HCT116 (cell line): ENCODE measurements around the gene MFRP. TPM values are rescaled to one million over a fixed set of nuclear protein-coding genes. Genes with fewer than 3 reads are reported as not detected.

Source experiments
- ATAC-seq: fragments of 200-7000 bp; cut with Tn5 transposase; 2 replicates; pipeline ENCODE4 v1.9.1; 2020; ENCODE audit warnings: mild to moderate bottlenecking, moderate library complexity
- BruUV-seq: library from RNA; stranded (reverse); fragments of 400-500 nt; replicated peaks from 2 replicates; lab custom pipeline; 2021; lab: Mats Ljungman, UMichigan
- CTCF ChIA-PET: fragments of 300-600 bp; sonication (Branson Sonifier 250); formaldehyde crosslinking; loops from one replicate; lab custom pipeline; 2021; ENCODE audit warnings: antibody characterized with exemption; lab: Charles Lee
- POLR2A ChIA-PET: fragments of 300-600, 350-600 bp; sonication (Branson Sonifier 250); formaldehyde crosslinking; loops from one replicate; lab custom pipeline; 2021; ENCODE audit warnings: antibody characterized with exemption; lab: Charles Lee
- RAD21 ChIA-PET, 2 experiments: fragments of 300-600 bp; sonication (Branson Sonifier 250); formaldehyde crosslinking; loops; one replicate each; lab custom pipeline; 2023; ENCODE audit warnings: low total read pairs in 2 of 2; ENCODE audit not compliant: uncharacterized antibody in 2 of 2, unreplicated experiment in 2 of 2, low non-redundant PET in 1 of 2; lab: Charles Lee
- DNase-seq: peaks from one replicate; pipeline ENCODE4 v3.0.0-alpha.2; 2010; ENCODE audit warnings: low read depth, low spot score
- H2AFZ ChIP-seq: fragments of 200-600 bp; shearing (Covaris generic), sonication (generic); 2 replicates; pipeline ENCODE4 v1.6.1; 2017; ENCODE audit warnings: low read depth, mixed run types, mixed read lengths, antibody characterized with exemption, low read length; ENCODE audit not compliant: poor library complexity, severe bottlenecking
- H3K27ac ChIP-seq: 2 replicates; pipeline ENCODE4 v1.5.1; 2012; ENCODE audit warnings: low read depth, low read length
- H3K27me3 ChIP-seq: fragments of 200-600 bp; sonication (generic); 2 replicates; pipeline ENCODE4 v1.6.1; 2016; ENCODE audit warnings: mixed run types, low read length, mixed read lengths; ENCODE audit not compliant: insufficient read depth
- H3K36me3 ChIP-seq, 2 experiments: fragments of 200-500 bp in 1 of 2; fragments of 200-600 bp in 1 of 2; sonication (Bioruptor generic) in 1 of 2; sonication (generic) in 1 of 2; 2 replicates each; pipeline versions ENCODE4 v1.5.1 to v1.6.1; 2014 to 2016; ENCODE audit warnings: low read length in 2 of 2, inconsistent platforms in 1 of 2, mixed read lengths in 1 of 2, mixed run types in 1 of 2; ENCODE audit not compliant: insufficient read depth in 2 of 2, control insufficient read depth in 1 of 2
- H3K4me1 ChIP-seq, 2 experiments: fragments of 200-600 bp in 1 of 2; sonication (generic) in 1 of 2; 2 replicates each; pipeline versions ENCODE4 v1.5.1 to v1.6.1; 2012 to 2017; ENCODE audit warnings: low read length in 2 of 2, inconsistent platforms in 1 of 2, mild to moderate bottlenecking in 1 of 2, mixed read lengths in 1 of 2, mixed run types in 1 of 2, moderate library complexity in 1 of 2; ENCODE audit not compliant: insufficient read depth in 2 of 2, control insufficient read depth in 1 of 2
- H3K4me2 ChIP-seq: fragments of 200-600 bp; sonication (generic); 2 replicates; pipeline ENCODE4 v1.6.1; 2017; ENCODE audit warnings: mixed run types, low read length, mixed read lengths
- H3K4me3 ChIP-seq, 2 experiments: fragments of 200-600 bp in 1 of 2; sonication (generic) in 1 of 2; replicated peaks in 1 of 2; 2 replicates each; pipeline ENCODE4 v1.5.1; 2011 to 2016; ENCODE audit warnings: low read length in 2 of 2, control low read depth in 1 of 2, low read depth in 1 of 2, mild to moderate bottlenecking in 1 of 2, mixed read lengths in 1 of 2, mixed run types in 1 of 2
- H3K79me2 ChIP-seq: fragments of 200-600 bp; sonication (generic); 2 replicates; pipeline ENCODE4 v1.6.1; 2017; ENCODE audit warnings: mild to moderate bottlenecking, mixed run types, low read length, moderate library complexity, mixed read lengths; ENCODE audit not compliant: insufficient read depth
- H3K9ac ChIP-seq: fragments of 200-600 bp; sonication (generic); 2 replicates; pipeline ENCODE4 v1.6.1; 2016; ENCODE audit warnings: low read length, mixed read lengths
- H3K9me2 ChIP-seq: fragments of 200-600 bp; sonication (generic), shearing (Covaris generic); 2 replicates; pipeline ENCODE4 v1.6.1; 2017; ENCODE audit warnings: mixed run types, mild to moderate bottlenecking, moderate library complexity; ENCODE audit not compliant: insufficient read depth
- H3K9me3 ChIP-seq, 2 experiments: fragments of 200-500 bp in 1 of 2; fragments of 200-600 bp in 1 of 2; sonication (Bioruptor generic) in 1 of 2; sonication (generic) in 1 of 2; 2 replicates each; pipeline ENCODE4 v1.6.1; 2014 to 2017; ENCODE audit warnings: low read length in 2 of 2, mixed read lengths in 2 of 2, inconsistent platforms in 1 of 2, low read depth in 1 of 2, mild to moderate bottlenecking in 1 of 2, mixed run types in 1 of 2, moderate library complexity in 1 of 2; ENCODE audit not compliant: control insufficient read depth in 1 of 2, insufficient read depth in 1 of 2
- H4K20me1 ChIP-seq: fragments of 200-600 bp; sonication (generic), shearing (Covaris generic); 2 replicates; pipeline ENCODE4 v1.6.1; 2017; ENCODE audit warnings: mixed run types, mild to moderate bottlenecking, moderate library complexity; ENCODE audit not compliant: insufficient read depth
- CEBPB ChIP-seq: IDR thresholded peaks from 2 replicates; pipeline ENCODE4 v1.6.1; 2012; ENCODE audit warnings: low read depth
- EZH2 ChIP-seq: fragments of 200-600 bp; sonication (generic); IDR thresholded peaks from 2 replicates; pipeline ENCODE4 v1.6.1; 2017; ENCODE audit warnings: antibody characterized with exemption, mixed run types
- EZH2phosphoT487 ChIP-seq: fragments of 200-600 bp; IDR thresholded peaks from 2 replicates; pipeline ENCODE4 v1.6.1; 2018; ENCODE audit warnings: antibody characterized with exemption, borderline replicate concordance
- POLR2AphosphoS5 ChIP-seq: IDR thresholded peaks from 2 replicates; pipeline ENCODE4 v1.6.1; 2011; ENCODE audit warnings: mild to moderate bottlenecking, low read depth, low read length, moderate library complexity
- RAD21 ChIP-seq: IDR thresholded peaks from 2 replicates; pipeline ENCODE4 v1.6.1; 2012; ENCODE audit warnings: low read depth, mild to moderate bottlenecking
- SIN3A ChIP-seq: IDR thresholded peaks from 2 replicates; pipeline ENCODE4 v1.6.1; 2012; ENCODE audit warnings: low read depth
- SRF ChIP-seq: IDR thresholded peaks from 2 replicates; pipeline ENCODE4 v1.6.1; 2012; ENCODE audit warnings: low read depth
- YY1 ChIP-seq: IDR thresholded peaks from 2 replicates; pipeline ENCODE4 v1.6.1; 2011; ENCODE audit warnings: low read length, low read depth, moderate library complexity, mild to moderate bottlenecking; ENCODE audit not compliant: insufficient replicate concordance; ENCODE audit errors: extremely low read depth
- ZFX ChIP-seq: fragments of 450-650 bp; IDR thresholded peaks from 2 replicates; pipeline ENCODE4 v1.6.1; 2017
- ZNF274 ChIP-seq: fragments of 200-500 bp; sonication (Bioruptor generic); IDR thresholded peaks from 2 replicates; pipeline ENCODE4 v1.6.1; 2014; ENCODE audit warnings: mild to moderate bottlenecking, low read depth, low read length, inconsistent platforms
- intact Hi-C: fragments of 100-400 bp; cut with micrococcal nuclease; formaldehyde crosslinking; loops from 2 replicates; pipeline ENCODE4 v1.10.0; 2022
- total RNA-seq: library from RNA; stranded (reverse); gene quantifications from one replicate; pipeline ENCODE4 v1.2.1, GENCODE V29; 2021; ENCODE audit not compliant: unreplicated experiment
- TF ChIP-seq, protein P1 (sequence below), 3 experiments: fragments of 200-600 bp in 1 of 3; sonication (generic) in 1 of 3; IDR thresholded peaks in 2 of 3; conservative IDR thresholded peaks in 1 of 3; 2 replicates each; pipeline ENCODE4 v1.5.1; 2012 to 2017; ENCODE audit warnings: low read depth in 2 of 3, low read length in 2 of 3, antibody characterized with exemption in 1 of 3, borderline replicate concordance in 1 of 3, control low read depth in 1 of 3, mild to moderate bottlenecking in 1 of 3, mixed read lengths in 1 of 3, mixed run types in 1 of 3, moderate library complexity in 1 of 3; ENCODE audit not compliant: insufficient read depth in 1 of 3
- TF ChIP-seq, protein P2 (sequence below): IDR thresholded peaks from 2 replicates; pipeline ENCODE4 v1.6.1; 2012

The MFRP gene
- total RNA-seq, 1 experiment from 2014 or later: not detected

- TF ChIP-seq ZFX: no peak
- TF ChIP-seq, protein P1, sequence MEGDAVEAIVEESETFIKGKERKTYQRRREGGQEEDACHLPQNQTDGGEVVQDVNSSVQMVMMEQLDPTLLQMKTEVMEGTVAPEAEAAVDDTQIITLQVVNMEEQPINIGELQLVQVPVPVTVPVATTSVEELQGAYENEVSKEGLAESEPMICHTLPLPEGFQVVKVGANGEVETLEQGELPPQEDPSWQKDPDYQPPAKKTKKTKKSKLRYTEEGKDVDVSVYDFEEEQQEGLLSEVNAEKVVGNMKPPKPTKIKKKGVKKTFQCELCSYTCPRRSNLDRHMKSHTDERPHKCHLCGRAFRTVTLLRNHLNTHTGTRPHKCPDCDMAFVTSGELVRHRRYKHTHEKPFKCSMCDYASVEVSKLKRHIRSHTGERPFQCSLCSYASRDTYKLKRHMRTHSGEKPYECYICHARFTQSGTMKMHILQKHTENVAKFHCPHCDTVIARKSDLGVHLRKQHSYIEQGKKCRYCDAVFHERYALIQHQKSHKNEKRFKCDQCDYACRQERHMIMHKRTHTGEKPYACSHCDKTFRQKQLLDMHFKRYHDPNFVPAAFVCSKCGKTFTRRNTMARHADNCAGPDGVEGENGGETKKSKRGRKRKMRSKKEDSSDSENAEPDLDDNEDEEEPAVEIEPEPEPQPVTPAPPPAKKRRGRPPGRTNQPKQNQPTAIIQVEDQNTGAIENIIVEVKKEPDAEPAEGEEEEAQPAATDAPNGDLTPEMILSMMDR (IDR thresholded peaks at IDR 0.05 in 2 of 3, conservative IDR thresholded peaks at IDR 0.05 in 1 of 3; ENCODE audit: borderline replicate concordance in 1 of 3, insufficient read depth in 1 of 3, low read depth in 2 of 3, low read length in 2 of 3): no peak
- no peak for TF ChIP-seq YY1
- TF ChIP-seq SIN3A: no peak
Measured at GRCh38 chr11:119359365-119360214, 13.1 kb upstream of the MFRP start (continued).

GRCh38 chr11:119357074-119357473 lies 10.6 kb upstream of the MFRP start:
- Histone ChIP-seq H3K27me3 (no peaks in the 10 kb centered on the region), H3K4me2 (peak overlapping the region; percentile 97), H4K20me1 (no peaks in the 10 kb centered on the region), H3K27ac (no peak overlapping the region; the same call in 1 of the 2 replicates), H3K79me2 (no peaks in the 10 kb centered on the region), H3K36me3 (peaks cover 0 to 6% of the 10 kb centered on the region in 2 experiments; a peak in 1 of 4 replicates), H3K4me3 (peak overlapping the region; percentile 62 to 66), H3K4me1 (peaks cover 23 to 36% of the 10 kb centered on the region in 2 experiments), H3K9me3 (no peaks in the 10 kb centered on the region), H3K9me2 (no peaks in the 10 kb centered on the region), H3K9ac (peak overlapping the region; percentile 86), H2AFZ (no peak overlapping the region)
- intact Hi-C loops: no loop called here
- DNase-seq (no peak), ATAC-seq (peak; percentile 7; the same call in 1 of the 2 replicates)
- ChIA-PET CTCF (interaction anchor here (0.7 to 2.6 kb wide), 10 partner anchors 9 to 118 kb away, joined by 3 to 68 read pairs (median 8); partner anchors contain the start of genes MFRP and USP2), POLR2A (no interaction called here), RAD21 (interaction anchor here (0.9 to 1.4 kb wide), 3 partner anchors 15 to 117 kb away, joined by 3 to 7 read pairs (median 4); no protein-coding TSS in a partner anchor)
- BruUV-seq: no TSS peak
- no peak for TF ChIP-seq ZNF274
- TF ChIP-seq EZH2phosphoT487: no peak
- TF ChIP-seq EZH2: no peak
- TF ChIP-seq, protein P2, sequence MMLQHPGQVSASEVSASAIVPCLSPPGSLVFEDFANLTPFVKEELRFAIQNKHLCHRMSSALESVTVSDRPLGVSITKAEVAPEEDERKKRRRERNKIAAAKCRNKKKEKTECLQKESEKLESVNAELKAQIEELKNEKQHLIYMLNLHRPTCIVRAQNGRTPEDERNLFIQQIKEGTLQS: no peak
- no peak for TF ChIP-seq CEBPB
- no peak for TF ChIP-seq RAD21
- TF ChIP-seq POLR2AphosphoS5: no peak
- no peak for TF ChIP-seq SRF
